GM12878 (cell line): ENCODE measurements around the gene SLU7. TPM values are rescaled to one million over a fixed set of nuclear protein-coding genes. Genes with fewer than 3 reads are reported as not detected.

ENCODE experiments used
- ASH2L ChIP-seq: fragments of 300-600, 200-600 bp; sonication (generic); IDR thresholded peaks from 2 replicates; pipeline ENCODE4 v1.6.1; 2017; ENCODE audit warnings: low read depth, mild to moderate bottlenecking, borderline replicate concordance
- BHLHE40 ChIP-seq, 2 experiments: fragments of 450-650 bp in 1 of 2; IDR thresholded peaks; 2 replicates each; pipeline ENCODE4 v1.6.1; 2011 to 2017; ENCODE audit warnings: low read depth in 2 of 2, borderline replicate concordance in 1 of 2, improper control_type of control experiment in 1 of 2, low read length in 1 of 2, mild to moderate bottlenecking in 1 of 2
- CBX3 ChIP-seq: fragments of 200-600 bp; sonication (generic); IDR thresholded peaks from 2 replicates; pipeline ENCODE4 v1.6.1; 2016; ENCODE audit warnings: low read depth, borderline replicate concordance
- IKZF2 ChIP-seq, 2 experiments: fragments of 450-650 bp; IDR thresholded peaks; 2 replicates each; pipeline ENCODE4 v1.6.1; 2017; ENCODE audit warnings: mild to moderate bottlenecking in 2 of 2, moderate library complexity in 2 of 2
- MTA2 ChIP-seq: fragments of 450-650 bp; IDR thresholded peaks from 2 replicates; pipeline ENCODE4 v1.6.1; 2016; ENCODE audit warnings: low read depth, mild to moderate bottlenecking, moderate library complexity
- MYC ChIP-seq: IDR thresholded peaks from 2 replicates; pipeline ENCODE4 v1.6.1; 2011; ENCODE audit warnings: mild to moderate bottlenecking, low read length, moderate library complexity, inconsistent platforms; ENCODE audit not compliant: insufficient read depth, insufficient replicate concordance, insufficient read length, severe bottlenecking
- NR2C1 ChIP-seq: fragments of 450-650 bp; IDR thresholded peaks from 2 replicates; pipeline ENCODE4 v1.6.1; 2017; ENCODE audit warnings: antibody characterized with exemption, mild to moderate bottlenecking, moderate library complexity
- NR2F1 ChIP-seq: fragments of 450-650 bp; conservative IDR thresholded peaks from 2 replicates; pipeline ENCODE4 v1.6.1; 2017; ENCODE audit warnings: mild to moderate bottlenecking
- RFX5 ChIP-seq: IDR thresholded peaks from 2 replicates; pipeline ENCODE4 v1.6.1; 2011; ENCODE audit warnings: low read depth, low read length, improper control_type of control experiment
- SMARCA5 ChIP-seq: fragments of 450-650 bp; IDR thresholded peaks from 2 replicates; pipeline ENCODE4 v1.6.1; 2017; ENCODE audit warnings: mild to moderate bottlenecking
- TAF1 ChIP-seq: IDR thresholded peaks from 2 replicates; pipeline ENCODE4 v1.6.1; 2011; ENCODE audit warnings: mild to moderate bottlenecking, low read depth, low read length, borderline replicate concordance
- TARDBP ChIP-seq: IDR thresholded peaks from 2 replicates; pipeline ENCODE4 v1.6.1; 2016; ENCODE audit warnings: borderline replicate concordance
- TCF3 ChIP-seq: IDR thresholded peaks from 2 replicates; pipeline ENCODE4 v1.6.1; 2012; ENCODE audit warnings: low read depth, mild to moderate bottlenecking, low read length, borderline replicate concordance; ENCODE audit not compliant: insufficient read depth
- YBX1 ChIP-seq: fragments of 450-650 bp; IDR thresholded peaks from 2 replicates; pipeline ENCODE4 v1.6.1; 2016; ENCODE audit warnings: antibody characterized with exemption
- ZNF622 ChIP-seq: fragments of 450-650 bp; IDR thresholded peaks from 2 replicates; pipeline ENCODE4 v1.6.1; 2017; ENCODE audit warnings: mild to moderate bottlenecking, inconsistent platforms
- polyA plus RNA-seq, 11 experiments: library from polyadenylated mRNA; depleted of rRNA in 4 of 11; unstranded in 6 of 11; stranded (reverse) in 5 of 11; fragments of >200 nt; fragmentation: Nextera tagmentation in 4 of 11; fragmentation: Illumina TruSeq in 1 of 11; extraction: Ambion mirVana in 4 of 11; extraction: Trizol in 1 of 11; gene quantifications; 1 replicate in 1 of 11; 2 replicates in 10 of 11; pipeline versions ENCODE4 v1.2.1 to v1.2.3, GENCODE V29; 2011 to 2016; ENCODE audit warnings: inconsistent platforms in 2 of 11, missing spikeins in 2 of 11, low read depth in 1 of 11
- total RNA-seq, 4 experiments: library from RNA; depleted of rRNA in 3 of 4; stranded (reverse); fragments of >200 nt in 3 of 4; fragmentation: Illumina TruSeq in 1 of 4; extraction: Trizol in 1 of 4; gene quantifications; 2 replicates each; pipeline versions ENCODE4 v1.2.1 to v1.2.3, GENCODE V29; 2013 to 2021
- TF ChIP-seq, protein P1 (sequence below): fragments of 450-650 bp; IDR thresholded peaks from 2 replicates; pipeline ENCODE4 v1.6.1; 2016; ENCODE audit warnings: mild to moderate bottlenecking
- TF ChIP-seq, protein P2 (sequence below): fragments of 450-650 bp; formaldehyde crosslinking; IDR thresholded peaks from 2 replicates; pipeline ENCODE4 v1.5.0; 2022; ENCODE audit warnings: mild to moderate bottlenecking, missing genetic modification characterization
- TF ChIP-seq, protein P3 (sequence below): fragments of 450-650 bp; IDR thresholded peaks from 2 replicates; pipeline ENCODE4 v1.6.1; 2017; ENCODE audit warnings: borderline replicate concordance
- TF ChIP-seq, protein P4 (sequence below): IDR thresholded peaks from 2 replicates; pipeline ENCODE4 v1.6.1; 2012; ENCODE audit warnings: mild to moderate bottlenecking, low read depth, low read length
- TF ChIP-seq, protein P5 (sequence below): IDR thresholded peaks from 2 replicates; pipeline ENCODE4 v1.6.1; 2011; ENCODE audit warnings: borderline replicate concordance, low read depth, mild to moderate bottlenecking, moderate library complexity, mixed read lengths, low read length; ENCODE audit not compliant: insufficient read depth; ENCODE audit errors: extremely low read length

Gene SLU7
- total and polyA plus RNA-seq, 10 of the 15 experiments (the other 5 are each of a cell fraction or from before 2014, with no cell fraction given): 32.7 to 55.2 (median 46.6) TPM

DNA sequence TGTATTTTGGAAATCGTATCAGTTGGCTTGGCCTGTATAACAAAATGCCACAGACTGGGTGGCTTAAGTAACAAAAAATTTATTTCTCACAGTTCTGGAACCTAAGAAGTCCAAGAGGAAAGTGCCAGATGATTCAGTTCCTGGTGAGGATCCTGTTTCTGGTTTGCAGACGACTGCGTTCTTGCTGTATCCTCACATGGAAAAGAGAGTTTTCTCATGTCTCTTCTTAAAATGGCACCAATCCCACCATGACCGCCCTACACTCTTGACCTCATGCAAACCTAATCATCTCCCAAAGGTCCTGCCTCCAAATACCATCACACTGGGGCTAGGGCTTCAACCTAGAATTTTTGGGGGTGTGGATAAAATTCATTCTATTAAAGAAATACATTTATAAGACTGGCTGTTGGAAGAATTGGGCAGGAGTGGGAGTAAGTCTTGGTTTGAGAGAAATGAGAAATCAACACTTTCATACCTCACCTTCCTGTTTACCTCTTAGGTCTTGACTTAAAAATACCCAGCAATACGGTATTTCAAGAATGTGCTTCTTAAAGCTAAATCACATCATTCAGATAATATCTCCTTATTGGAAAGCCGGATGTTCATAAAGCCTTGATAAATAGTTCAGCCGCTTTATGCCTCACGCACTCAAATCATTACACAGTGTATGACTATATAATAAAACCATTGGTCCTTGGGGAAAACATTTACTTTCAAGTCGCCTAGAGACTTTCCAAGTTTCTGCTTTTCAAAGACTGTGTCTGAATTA lies 31.5 kb upstream of the SLU7 start (continued):
- TF ChIP-seq MYC (no peak), YBX1 (no peak), IKZF2 (IDR thresholded peaks at IDR 0.05) (peak; percentile 53 to 61; a peak in 2 of 4 replicates), BHLHE40 (IDR thresholded peaks at IDR 0.05; ENCODE audit: borderline replicate concordance in 1 of 2, low read depth in 2 of 2, low read length in 1 of 2) (no peak), SMARCA5 (no peak), NR2F1 (no peak), MTA2 (0 out of 2 replicates have a peak, but pooled peaks have one; percentile 37), CBX3 (no peak), TCF3 (no peak), RFX5 (no peak), NR2C1 (no peak), ASH2L (no peak), TAF1 (no peak), ZNF622 (no peak), TARDBP (no peak)
- TF ChIP-seq, protein P1, sequence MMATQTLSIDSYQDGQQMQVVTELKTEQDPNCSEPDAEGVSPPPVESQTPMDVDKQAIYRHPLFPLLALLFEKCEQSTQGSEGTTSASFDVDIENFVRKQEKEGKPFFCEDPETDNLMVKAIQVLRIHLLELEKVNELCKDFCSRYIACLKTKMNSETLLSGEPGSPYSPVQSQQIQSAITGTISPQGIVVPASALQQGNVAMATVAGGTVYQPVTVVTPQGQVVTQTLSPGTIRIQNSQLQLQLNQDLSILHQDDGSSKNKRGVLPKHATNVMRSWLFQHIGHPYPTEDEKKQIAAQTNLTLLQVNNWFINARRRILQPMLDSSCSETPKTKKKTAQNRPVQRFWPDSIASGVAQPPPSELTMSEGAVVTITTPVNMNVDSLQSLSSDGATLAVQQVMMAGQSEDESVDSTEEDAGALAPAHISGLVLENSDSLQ: no peak
- TF ChIP-seq, protein P2, sequence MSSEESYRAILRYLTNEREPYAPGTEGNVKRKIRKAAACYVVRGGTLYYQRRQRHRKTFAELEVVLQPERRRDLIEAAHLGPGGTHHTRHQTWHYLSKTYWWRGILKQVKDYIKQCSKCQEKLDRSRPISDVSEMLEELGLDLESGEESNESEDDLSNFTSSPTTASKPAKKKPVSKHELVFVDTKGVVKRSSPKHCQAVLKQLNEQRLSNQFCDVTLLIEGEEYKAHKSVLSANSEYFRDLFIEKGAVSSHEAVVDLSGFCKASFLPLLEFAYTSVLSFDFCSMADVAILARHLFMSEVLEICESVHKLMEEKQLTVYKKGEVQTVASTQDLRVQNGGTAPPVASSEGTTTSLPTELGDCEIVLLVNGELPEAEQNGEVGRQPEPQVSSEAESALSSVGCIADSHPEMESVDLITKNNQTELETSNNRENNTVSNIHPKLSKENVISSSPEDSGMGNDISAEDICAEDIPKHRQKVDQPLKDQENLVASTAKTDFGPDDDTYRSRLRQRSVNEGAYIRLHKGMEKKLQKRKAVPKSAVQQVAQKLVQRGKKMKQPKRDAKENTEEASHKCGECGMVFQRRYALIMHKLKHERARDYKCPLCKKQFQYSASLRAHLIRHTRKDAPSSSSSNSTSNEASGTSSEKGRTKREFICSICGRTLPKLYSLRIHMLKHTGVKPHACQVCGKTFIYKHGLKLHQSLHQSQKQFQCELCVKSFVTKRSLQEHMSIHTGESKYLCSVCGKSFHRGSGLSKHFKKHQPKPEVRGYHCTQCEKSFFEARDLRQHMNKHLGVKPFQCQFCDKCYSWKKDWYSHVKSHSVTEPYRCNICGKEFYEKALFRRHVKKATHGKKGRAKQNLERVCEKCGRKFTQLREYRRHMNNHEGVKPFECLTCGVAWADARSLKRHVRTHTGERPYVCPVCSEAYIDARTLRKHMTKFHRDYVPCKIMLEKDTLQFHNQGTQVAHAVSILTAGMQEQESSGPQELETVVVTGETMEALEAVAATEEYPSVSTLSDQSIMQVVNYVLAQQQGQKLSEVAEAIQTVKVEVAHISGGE (CRISPR knock-in tag): no peak
- TF ChIP-seq, protein P3, sequence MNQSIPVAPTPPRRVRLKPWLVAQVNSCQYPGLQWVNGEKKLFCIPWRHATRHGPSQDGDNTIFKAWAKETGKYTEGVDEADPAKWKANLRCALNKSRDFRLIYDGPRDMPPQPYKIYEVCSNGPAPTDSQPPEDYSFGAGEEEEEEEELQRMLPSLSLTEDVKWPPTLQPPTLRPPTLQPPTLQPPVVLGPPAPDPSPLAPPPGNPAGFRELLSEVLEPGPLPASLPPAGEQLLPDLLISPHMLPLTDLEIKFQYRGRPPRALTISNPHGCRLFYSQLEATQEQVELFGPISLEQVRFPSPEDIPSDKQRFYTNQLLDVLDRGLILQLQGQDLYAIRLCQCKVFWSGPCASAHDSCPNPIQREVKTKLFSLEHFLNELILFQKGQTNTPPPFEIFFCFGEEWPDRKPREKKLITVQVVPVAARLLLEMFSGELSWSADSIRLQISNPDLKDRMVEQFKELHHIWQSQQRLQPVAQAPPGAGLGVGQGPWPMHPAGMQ: no peak
- TF ChIP-seq, protein P4, sequence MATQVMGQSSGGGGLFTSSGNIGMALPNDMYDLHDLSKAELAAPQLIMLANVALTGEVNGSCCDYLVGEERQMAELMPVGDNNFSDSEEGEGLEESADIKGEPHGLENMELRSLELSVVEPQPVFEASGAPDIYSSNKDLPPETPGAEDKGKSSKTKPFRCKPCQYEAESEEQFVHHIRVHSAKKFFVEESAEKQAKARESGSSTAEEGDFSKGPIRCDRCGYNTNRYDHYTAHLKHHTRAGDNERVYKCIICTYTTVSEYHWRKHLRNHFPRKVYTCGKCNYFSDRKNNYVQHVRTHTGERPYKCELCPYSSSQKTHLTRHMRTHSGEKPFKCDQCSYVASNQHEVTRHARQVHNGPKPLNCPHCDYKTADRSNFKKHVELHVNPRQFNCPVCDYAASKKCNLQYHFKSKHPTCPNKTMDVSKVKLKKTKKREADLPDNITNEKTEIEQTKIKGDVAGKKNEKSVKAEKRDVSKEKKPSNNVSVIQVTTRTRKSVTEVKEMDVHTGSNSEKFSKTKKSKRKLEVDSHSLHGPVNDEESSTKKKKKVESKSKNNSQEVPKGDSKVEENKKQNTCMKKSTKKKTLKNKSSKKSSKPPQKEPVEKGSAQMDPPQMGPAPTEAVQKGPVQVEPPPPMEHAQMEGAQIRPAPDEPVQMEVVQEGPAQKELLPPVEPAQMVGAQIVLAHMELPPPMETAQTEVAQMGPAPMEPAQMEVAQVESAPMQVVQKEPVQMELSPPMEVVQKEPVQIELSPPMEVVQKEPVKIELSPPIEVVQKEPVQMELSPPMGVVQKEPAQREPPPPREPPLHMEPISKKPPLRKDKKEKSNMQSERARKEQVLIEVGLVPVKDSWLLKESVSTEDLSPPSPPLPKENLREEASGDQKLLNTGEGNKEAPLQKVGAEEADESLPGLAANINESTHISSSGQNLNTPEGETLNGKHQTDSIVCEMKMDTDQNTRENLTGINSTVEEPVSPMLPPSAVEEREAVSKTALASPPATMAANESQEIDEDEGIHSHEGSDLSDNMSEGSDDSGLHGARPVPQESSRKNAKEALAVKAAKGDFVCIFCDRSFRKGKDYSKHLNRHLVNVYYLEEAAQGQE: no peak
- TF ChIP-seq, protein P5, sequence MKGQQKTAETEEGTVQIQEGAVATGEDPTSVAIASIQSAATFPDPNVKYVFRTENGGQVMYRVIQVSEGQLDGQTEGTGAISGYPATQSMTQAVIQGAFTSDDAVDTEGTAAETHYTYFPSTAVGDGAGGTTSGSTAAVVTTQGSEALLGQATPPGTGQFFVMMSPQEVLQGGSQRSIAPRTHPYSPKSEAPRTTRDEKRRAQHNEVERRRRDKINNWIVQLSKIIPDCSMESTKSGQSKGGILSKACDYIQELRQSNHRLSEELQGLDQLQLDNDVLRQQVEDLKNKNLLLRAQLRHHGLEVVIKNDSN: no peak
